Mononuclear cell (primary cell): ENCODE data around the gene ADIG. TPM values are rescaled to one million over a fixed set of nuclear protein-coding genes. Genes with fewer than 3 reads are reported as not detected.

Experiments used
- H3K27me3 ChIP-seq: 2 replicates; pipeline ENCODE4 v1.6.0; 2011; ENCODE audit warnings: low read length, control low read depth; ENCODE audit not compliant: insufficient read depth
- H3K4me1 ChIP-seq: 2 replicates; pipeline ENCODE4 v1.5.1; 2011; ENCODE audit warnings: mild to moderate bottlenecking, low read length, control low read depth; ENCODE audit not compliant: insufficient read depth
- H3K4me3 ChIP-seq: 2 replicates; pipeline ENCODE4 v1.5.1; 2011; ENCODE audit warnings: mild to moderate bottlenecking, low read length, moderate library complexity
- H3K9me3 ChIP-seq: 2 replicates; pipeline ENCODE4 v1.5.1; 2011; ENCODE audit warnings: low read depth, mild to moderate bottlenecking, control low read depth, low read length
- total RNA-seq: library from RNA; depleted of rRNA; stranded (reverse); fragments of >200 nt; gene quantifications from one replicate; pipeline ENCODE4 v1.2.3, GENCODE V29; 2012

Gene ADIG
- total RNA-seq, 1 donor, result not detected

DNA sequence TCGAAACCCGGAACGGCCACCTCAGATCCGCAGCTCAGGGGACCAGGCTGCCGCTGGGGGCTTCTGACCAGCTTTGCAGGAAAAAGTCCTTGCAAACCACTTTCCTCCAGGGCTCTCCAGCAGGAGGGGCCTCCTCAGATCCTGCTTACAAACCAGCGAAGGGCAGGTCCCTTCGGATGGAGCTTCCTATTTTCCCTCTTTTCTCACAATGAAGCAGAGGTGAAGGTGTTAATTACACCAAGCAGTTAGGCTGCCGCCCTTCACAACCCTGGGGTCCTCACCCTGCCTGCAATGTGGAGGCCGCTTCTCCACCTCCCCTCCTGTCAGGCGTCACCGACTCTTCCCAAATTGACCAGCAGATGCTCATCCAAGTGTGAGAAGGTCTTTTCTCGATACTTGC, 26.4 kb downstream of the ADIG start:
- Histone ChIP-seq H3K9me3 (no peaks in the 10 kb centered on the region), H3K27me3 (peaks cover 23% of the 10 kb centered on the region), H3K4me3 (no peak overlapping the region), H3K4me1 (no peaks in the 10 kb centered on the region)

DNA sequence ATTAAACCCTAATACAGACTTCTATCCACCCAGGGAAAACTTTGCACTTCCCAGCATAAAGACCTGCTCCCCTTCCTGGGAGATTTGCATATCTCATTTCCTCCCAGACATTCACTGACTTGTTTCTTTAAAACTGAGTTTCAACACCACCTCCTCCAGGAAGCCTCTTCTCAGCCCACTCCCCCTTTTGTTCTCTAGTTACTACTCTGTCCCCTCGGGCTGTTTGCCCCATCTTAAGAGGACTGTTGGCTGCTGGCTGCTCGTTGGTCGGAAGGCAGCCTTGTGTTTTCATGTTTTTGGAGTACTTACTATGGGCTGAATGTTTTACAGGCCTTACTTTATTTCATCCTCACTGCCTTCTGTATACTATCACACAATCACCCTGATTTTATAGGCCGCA, 27.2 kb downstream of the ADIG start:
- Histone ChIP-seq H3K4me3 (no peak overlapping the region), H3K27me3 (peaks cover 15% of the 10 kb centered on the region), H3K9me3 (no peaks in the 10 kb centered on the region), H3K4me1 (no peaks in the 10 kb centered on the region)

DNA sequence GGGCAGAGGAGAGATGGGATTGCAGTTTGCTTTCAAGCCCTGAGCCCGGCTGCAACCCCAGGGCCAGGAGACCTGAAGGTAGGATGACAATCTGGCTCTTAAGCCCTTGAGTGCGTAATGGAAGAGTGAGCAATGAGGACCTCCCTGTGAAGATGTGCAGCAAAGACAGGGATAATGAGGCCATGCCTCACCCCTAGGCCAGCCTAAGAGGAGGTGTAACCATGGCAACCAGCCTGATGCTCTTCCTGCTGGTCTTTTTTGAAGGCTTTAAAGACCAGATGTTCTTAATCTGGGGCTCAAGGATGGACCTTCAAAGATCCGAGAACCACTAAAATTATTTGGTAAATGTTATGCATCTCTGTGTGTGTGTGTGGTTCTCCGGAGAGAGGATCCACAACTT, 28.8 kb downstream of the ADIG start:
- peaks cover 10% of the 10 kb centered on the region for H3K27me3 ChIP-seq
- H3K4me1 ChIP-seq, result no peaks in the 10 kb centered on the region
- no peak overlapping the region for H3K4me3 ChIP-seq
- no peaks in the 10 kb centered on the region for H3K9me3 ChIP-seq

DNA sequence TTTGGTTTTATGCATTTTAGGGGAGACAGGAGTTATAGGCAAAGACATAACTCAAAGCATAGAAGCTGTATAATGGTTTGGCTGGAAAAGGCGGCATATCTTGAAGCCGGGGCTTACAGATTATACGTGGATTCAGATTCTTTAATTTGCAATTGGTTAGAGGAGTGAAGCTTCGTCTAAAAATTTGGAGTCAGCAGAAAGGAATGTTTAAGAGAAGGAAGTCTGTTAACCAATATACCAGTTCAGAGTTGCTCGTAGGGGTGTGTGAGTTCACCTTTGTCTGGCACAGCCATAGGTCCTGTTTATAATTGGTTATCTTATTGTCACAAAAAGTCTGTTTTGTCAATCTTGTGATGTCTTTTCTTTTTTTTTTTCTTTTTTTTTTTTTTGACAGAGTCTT, 29.5 kb downstream of the ADIG start:
- no peak overlapping the region for H3K4me3 ChIP-seq
- no peaks in the 10 kb centered on the region for H3K9me3 ChIP-seq
- H3K27me3 ChIP-seq, result peaks cover 6% of the 10 kb centered on the region
- no peaks in the 10 kb centered on the region for H3K4me1 ChIP-seq

DNA sequence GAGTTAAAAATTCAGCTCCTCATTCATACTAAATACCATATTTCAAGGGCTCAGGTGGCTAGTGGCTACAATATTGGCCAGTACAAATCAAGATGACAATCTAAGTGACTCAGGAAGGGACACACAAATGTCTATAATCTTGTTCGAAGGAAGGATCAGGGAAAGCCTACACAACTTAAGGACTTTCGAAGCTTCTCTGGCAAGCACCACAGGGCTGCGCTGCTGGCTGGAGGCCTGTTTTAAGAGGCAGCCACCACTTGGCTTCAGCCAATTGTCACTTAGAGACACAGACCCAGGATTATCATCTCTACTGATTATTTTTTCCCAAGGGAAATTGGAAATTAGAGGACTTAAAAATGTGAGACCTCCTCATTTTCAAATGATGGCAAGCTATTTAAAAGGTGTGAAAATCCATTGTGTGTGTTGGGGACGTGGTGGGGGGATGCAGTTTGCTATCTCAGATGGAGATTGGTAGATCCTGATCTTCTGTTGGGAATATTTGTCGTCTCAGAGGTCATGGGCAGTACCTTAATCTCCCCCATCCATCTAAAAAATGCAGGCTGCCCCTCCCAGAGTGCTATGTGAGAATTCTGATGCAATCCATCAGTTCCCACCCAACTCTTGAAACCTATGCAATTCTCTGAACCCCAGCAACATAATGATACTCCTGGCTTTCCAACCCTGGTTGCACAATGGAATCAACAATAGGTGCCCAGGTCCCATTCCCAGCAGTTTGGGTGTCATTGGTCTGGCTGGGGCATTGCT, 31.9 kb downstream of the ADIG start:
- Histone ChIP-seq H3K27me3 (no peaks in the 10 kb centered on the region), H3K9me3 (no peaks in the 10 kb centered on the region), H3K4me3 (no peak overlapping the region), H3K4me1 (no peaks in the 10 kb centered on the region)

DNA sequence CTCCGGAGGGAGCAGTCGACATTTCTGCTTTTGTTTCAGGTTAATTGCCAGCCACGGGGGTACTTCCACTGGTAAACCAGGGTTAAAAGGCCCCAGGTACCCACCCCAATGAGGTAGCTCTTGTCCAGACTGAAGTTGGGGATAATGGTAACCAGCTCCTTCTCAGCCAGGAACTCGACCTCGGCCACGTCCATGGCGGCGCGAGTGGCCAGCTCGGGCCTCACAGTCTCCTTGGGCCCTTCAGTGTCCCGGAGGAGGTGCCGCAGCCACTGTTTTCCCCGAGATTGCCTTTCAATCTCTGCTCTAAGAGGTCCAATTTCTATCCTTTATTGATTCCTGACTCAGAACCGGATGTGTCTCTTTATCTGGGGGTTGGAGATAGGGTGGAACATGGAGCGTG, 34.3 kb downstream of the ADIG start:
- Histone ChIP-seq H3K9me3 (no peaks in the 10 kb centered on the region), H3K4me1 (no peaks in the 10 kb centered on the region), H3K4me3 (no peak overlapping the region), H3K27me3 (no peaks in the 10 kb centered on the region)

DNA sequence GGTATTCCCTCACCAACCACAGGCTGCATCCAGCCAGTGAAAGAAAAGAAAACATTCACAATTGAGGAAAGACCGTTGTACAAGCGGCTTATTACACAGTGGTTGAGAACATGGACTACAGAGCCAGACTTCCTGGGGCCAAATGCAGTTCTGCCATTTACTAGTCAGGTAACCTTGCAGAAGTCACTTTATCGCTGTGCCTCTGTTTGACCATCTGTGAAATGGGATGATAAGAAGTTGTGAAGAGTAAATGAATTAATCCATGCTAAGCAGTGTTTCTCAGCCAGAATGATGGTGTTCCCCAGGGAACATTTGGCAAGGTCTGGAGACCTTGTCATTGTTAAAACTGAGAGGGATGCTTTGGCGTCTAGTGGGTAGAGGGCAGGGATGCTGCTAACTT, 35.5 kb downstream of the ADIG start:
- no peak overlapping the region for H3K4me3 ChIP-seq
- H3K27me3 ChIP-seq, result no peaks in the 10 kb centered on the region
- H3K4me1 ChIP-seq, result no peaks in the 10 kb centered on the region
- H3K9me3 ChIP-seq, result no peaks in the 10 kb centered on the region

DNA sequence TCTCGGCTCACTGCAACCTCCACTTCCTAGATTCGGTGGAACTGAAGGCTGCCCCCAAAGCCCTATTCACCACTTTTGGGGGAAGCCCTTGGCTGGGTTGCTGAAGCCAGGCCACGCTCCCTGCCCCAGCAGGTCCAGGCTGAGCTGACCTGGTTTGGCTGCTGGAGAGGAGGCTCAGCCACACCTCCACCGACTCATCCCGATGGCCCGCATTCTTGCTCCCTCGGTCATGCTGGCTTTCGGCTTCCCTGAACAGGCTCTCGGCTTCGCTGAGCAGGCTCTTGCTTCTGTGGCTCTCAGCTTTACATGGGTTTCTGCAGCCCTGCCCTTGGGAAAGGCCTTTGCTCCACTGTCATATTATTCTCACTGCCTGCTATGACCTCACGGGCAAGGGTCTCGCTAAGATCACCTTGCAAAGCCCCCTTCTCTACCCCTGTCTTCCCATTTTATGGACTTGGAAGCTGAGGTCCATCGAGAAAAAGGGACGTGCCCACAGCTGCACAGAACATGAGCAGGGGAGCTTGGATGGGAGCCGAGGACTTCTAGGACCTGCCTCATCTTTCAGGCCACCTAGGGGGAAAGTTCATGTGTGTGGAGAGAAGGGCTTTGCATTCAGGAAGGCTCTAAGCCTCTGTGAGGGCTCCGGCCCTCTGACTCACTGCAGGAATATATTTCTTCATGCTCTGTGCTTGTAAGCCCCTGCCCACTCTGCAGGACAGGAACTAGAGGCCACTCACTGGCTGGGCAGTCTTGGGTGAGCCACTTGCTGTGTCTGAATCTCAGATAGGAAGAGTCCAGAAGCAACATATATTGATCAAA, 36.2 kb downstream of the ADIG start:
- Histone ChIP-seq H3K4me1 (no peaks in the 10 kb centered on the region), H3K4me3 (no peak overlapping the region), H3K9me3 (no peaks in the 10 kb centered on the region), H3K27me3 (no peaks in the 10 kb centered on the region)

DNA sequence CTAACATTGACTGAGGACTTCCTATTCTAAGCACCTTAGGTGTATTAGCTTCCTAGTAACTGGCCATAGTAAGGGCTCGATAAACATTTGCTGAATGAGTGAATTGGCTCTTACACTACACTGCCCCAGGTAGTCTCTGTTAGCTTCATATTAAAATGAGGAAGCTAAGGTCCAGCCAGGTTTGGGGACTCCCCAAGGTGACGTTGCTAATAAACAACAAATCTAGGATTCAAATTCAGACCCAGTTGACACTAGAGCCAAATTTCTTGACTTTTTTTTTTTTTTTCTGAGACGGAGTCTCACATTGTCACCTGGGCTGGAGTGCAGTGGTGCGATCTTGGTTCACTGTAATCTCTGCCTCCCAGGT, 36.8 kb downstream of the ADIG start:
- H3K27me3 ChIP-seq, result no peaks in the 10 kb centered on the region
- no peaks in the 10 kb centered on the region for H3K9me3 ChIP-seq
- H3K4me3 ChIP-seq, result no peak overlapping the region
- no peaks in the 10 kb centered on the region for H3K4me1 ChIP-seq

DNA sequence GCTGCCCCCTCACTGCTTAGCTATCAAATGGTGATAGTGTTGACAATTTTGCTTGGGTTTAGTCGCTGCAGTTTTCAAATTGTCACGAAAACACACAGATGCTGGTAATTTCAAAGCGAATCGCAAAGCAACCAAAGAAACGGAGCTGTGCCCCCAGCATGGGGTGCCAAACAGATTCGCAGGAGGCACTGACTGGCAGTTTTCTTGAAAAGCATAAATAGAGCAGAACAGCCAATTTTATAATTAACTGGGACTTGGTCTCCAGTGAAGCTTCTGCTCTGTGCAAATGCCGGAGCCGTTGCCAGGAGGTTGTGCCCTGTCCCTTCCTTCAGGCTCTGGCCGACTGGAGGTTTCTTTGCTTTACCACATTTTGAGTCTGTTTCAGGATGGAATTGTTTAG, 39.4 kb downstream of the ADIG start:
- H3K9me3 ChIP-seq, result no peaks in the 10 kb centered on the region
- no peak overlapping the region for H3K4me3 ChIP-seq
- no peaks in the 10 kb centered on the region for H3K4me1 ChIP-seq
- H3K27me3 ChIP-seq, result no peaks in the 10 kb centered on the region

DNA sequence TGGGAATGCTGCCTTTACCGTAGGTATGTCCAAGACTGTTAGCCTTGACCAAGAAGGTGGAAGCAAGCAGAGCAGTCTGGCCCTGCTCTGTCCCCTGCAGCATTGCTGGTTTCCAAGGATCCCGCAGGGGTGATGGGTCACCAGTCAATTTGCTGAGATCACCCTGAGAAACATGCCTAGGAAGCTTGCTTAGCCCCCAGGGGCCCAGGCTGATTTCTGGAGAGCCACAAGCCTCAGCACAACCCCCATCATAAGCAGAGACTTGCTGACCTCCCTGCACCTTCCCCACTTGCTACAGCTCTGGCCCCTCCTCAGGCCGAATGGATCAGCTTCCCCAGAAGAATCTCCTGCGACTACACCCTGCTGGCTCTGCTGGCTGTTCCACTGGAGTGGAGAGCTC, 42.1 kb downstream of the ADIG start:
- Histone ChIP-seq H3K9me3 (no peaks in the 10 kb centered on the region), H3K27me3 (no peaks in the 10 kb centered on the region), H3K4me3 (no peak overlapping the region), H3K4me1 (no peaks in the 10 kb centered on the region)

DNA sequence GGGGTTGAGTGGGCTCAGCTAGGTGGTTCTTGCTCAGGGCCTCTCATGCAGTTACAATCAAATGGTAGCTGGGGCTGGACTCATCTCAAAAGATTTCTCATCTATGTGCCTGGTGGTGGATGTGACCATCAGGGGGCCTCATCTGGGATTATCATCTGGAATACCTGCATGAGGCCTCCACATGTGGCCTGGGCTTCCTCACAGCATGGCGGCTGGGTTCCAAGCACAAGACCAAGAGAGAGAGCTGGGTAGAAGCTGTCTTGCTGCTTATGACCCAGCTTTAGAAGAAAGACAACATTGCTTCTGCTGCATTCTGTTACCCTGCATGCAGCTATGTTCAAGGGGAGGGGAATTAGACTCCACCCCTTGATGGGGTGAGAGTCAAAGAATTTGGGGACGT, 43.1 kb downstream of the ADIG start:
- H3K9me3 ChIP-seq, result no peaks in the 10 kb centered on the region
- no peaks in the 10 kb centered on the region for H3K27me3 ChIP-seq
- no peak overlapping the region for H3K4me3 ChIP-seq
- H3K4me1 ChIP-seq, result no peaks in the 10 kb centered on the region

DNA sequence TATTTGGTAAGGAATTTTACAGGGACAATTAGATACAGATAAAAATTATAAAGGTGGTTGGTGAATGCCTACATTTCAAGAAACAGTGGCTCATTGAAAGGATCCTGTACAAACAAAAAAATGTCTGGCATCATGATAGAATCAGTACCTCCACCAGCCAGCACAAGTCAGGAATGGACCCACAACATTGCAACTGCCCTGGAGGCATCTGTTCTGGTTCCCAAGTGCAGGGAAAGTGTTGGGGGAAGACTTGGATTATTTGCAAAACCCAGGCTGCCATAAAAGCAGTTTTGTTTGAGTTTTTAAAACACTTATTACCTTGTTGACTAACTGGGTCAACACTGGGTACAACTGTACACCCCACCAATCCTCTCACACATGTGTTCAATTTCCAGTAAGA, 44.9 kb downstream of the ADIG start:
- H3K9me3 ChIP-seq, result no peaks in the 10 kb centered on the region
- H3K4me1 ChIP-seq, result no peaks in the 10 kb centered on the region
- no peaks in the 10 kb centered on the region for H3K27me3 ChIP-seq

DNA sequence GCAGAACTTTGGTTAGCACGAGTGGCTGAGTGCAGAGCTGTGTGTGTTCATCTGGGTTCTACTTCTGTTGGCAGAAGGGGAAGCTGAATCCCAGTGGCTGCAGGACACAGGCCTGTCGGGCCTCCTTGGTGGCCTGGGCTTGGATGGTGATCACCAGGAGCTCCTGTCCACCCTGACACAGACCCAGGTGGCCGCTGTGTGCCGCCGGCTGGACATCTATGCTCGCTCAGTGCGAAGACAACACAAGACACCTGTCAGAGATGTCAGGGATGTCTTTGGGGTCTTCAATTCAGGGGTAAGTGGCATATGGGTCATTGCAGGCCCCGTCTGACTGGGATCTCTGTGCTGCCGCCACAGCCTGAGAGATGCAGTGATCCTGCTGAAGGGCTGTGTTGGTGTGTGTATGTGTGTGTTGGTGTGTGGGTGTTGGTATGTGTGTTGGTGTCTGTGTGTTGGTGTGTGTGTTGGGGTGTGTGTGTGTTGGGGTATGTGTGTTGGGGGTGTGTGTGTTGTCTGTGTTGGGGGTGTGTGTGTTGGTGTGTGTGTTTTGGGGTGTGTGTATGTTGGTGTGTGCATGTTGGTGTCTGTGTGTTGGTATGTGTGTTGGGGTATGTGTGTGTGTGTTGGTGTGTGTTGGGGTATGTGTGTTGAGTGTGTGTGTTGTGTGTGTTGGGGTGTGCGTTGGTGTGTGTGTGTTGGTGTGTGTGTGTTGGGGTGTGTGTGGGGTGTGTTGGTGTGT, 46.1 kb downstream of the ADIG start:
- Histone ChIP-seq H3K4me3 (no peak overlapping the region), H3K27me3 (no peaks in the 10 kb centered on the region), H3K9me3 (no peaks in the 10 kb centered on the region), H3K4me1 (no peaks in the 10 kb centered on the region)

More for the DNA sequence above, 44.9 kb downstream of the ADIG start:
- H3K4me3 ChIP-seq, result no peak overlapping the region
